H9 (cell line): Measurements from ENCODE around the gene ZBTB9. TPM values are rescaled to one million over a fixed set of nuclear protein-coding genes. Genes with fewer than 3 reads are reported as not detected.

Experiments
- DNase-seq: peaks from one replicate; pipeline ENCODE4 v3.0.0-alpha.2; 2017
- H2AFZ ChIP-seq: one replicate; pipeline ENCODE4 v1.6.1; 2013; ENCODE audit warnings: mild to moderate bottlenecking, low read length, control low read depth, moderate library complexity
- H2AK5ac ChIP-seq: 2 replicates; pipeline ENCODE4 v1.6.1; 2013; ENCODE audit warnings: low read length, control low read depth, mixed read lengths; ENCODE audit not compliant: insufficient read length
- H2BK120ac ChIP-seq: one replicate; pipeline ENCODE4 v1.6.1; 2013; ENCODE audit warnings: low read depth, mild to moderate bottlenecking, low read length, control low read depth, inconsistent platforms; ENCODE audit not compliant: poor library complexity, severe bottlenecking
- H2BK12ac ChIP-seq: 2 replicates; pipeline ENCODE4 v1.6.1; 2013; ENCODE audit warnings: low read length, control low read depth, mixed read lengths, low read depth; ENCODE audit not compliant: insufficient read length
- H2BK15ac ChIP-seq: 2 replicates; pipeline ENCODE4 v1.6.1; 2013; ENCODE audit warnings: low read depth, low read length, control low read depth
- H2BK20ac ChIP-seq: one replicate; pipeline ENCODE4 v1.6.1; 2013; ENCODE audit warnings: low read depth, mild to moderate bottlenecking, low read length, control low read depth, inconsistent platforms; ENCODE audit not compliant: poor library complexity, severe bottlenecking
- H2BK5ac ChIP-seq: 2 replicates; pipeline ENCODE4 v1.6.1; 2013; ENCODE audit warnings: low read length, control low read depth, mixed read lengths; ENCODE audit not compliant: insufficient read length
- H3K14ac ChIP-seq: 2 replicates; pipeline ENCODE4 v1.6.1; 2013; ENCODE audit warnings: low read length, control low read depth; ENCODE audit not compliant: insufficient read depth
- H3K18ac ChIP-seq: 2 replicates; pipeline ENCODE4 v1.6.1; 2013; ENCODE audit warnings: low read depth, mild to moderate bottlenecking, mixed read lengths, low read length, control low read depth; ENCODE audit not compliant: insufficient read length
- H3K23ac ChIP-seq: 2 replicates; pipeline ENCODE4 v1.6.1; 2013; ENCODE audit warnings: low read length, control low read depth, mixed read lengths, low read depth; ENCODE audit not compliant: insufficient read length
- H3K23me2 ChIP-seq: 2 replicates; pipeline ENCODE4 v1.6.1; 2013; ENCODE audit warnings: low read depth, mild to moderate bottlenecking, mixed read lengths, low read length, control low read depth; ENCODE audit not compliant: insufficient read length, poor library complexity, severe bottlenecking
- H3K27ac ChIP-seq: 2 replicates; pipeline ENCODE4 v1.5.1; 2013; ENCODE audit warnings: low read length, control low read depth, mixed read lengths, low read depth; ENCODE audit not compliant: insufficient read length
- H3K27me3 ChIP-seq: 2 replicates; pipeline ENCODE4 v1.6.1; 2013; ENCODE audit warnings: low read length, control low read depth, inconsistent platforms; ENCODE audit not compliant: insufficient read depth
- H3K4ac ChIP-seq: 2 replicates; pipeline ENCODE4 v1.6.1; 2013; ENCODE audit warnings: low read depth, mild to moderate bottlenecking, control low read depth, inconsistent platforms, low read length, moderate library complexity
- H3K4me1 ChIP-seq: 2 replicates; pipeline ENCODE4 v1.6.1; 2013; ENCODE audit warnings: low read length, control low read depth, inconsistent platforms; ENCODE audit not compliant: insufficient read depth
- H3K4me2 ChIP-seq: 2 replicates; pipeline ENCODE4 v1.6.1; 2013; ENCODE audit warnings: low read length, control low read depth, mixed read lengths; ENCODE audit not compliant: insufficient read length, insufficient read depth
- H3K56ac ChIP-seq: 2 replicates; pipeline ENCODE4 v1.6.1; 2013; ENCODE audit warnings: low read depth, mild to moderate bottlenecking, mixed read lengths, low read length, control low read depth; ENCODE audit not compliant: insufficient read length
- H3K79me1 ChIP-seq: 2 replicates; pipeline ENCODE4 v1.6.1; 2013; ENCODE audit warnings: low read depth, mild to moderate bottlenecking, moderate library complexity, low read length, control low read depth, inconsistent platforms; ENCODE audit not compliant: insufficient read depth, poor library complexity, severe bottlenecking
- H3K79me2 ChIP-seq: 2 replicates; pipeline ENCODE4 v1.6.1; 2013; ENCODE audit warnings: low read length, control low read depth, inconsistent platforms; ENCODE audit not compliant: insufficient read depth
- H3K9ac ChIP-seq: 2 replicates; pipeline ENCODE4 v1.6.1; 2013; ENCODE audit warnings: low read length, control low read depth, mixed read lengths; ENCODE audit not compliant: insufficient read length; ENCODE audit errors: extremely low read depth
- H3K9me3 ChIP-seq: one replicate; pipeline ENCODE4 v1.6.1; 2013; ENCODE audit warnings: low read depth, low read length, inconsistent platforms; ENCODE audit not compliant: control insufficient read depth
- H3T11ph ChIP-seq: one replicate; pipeline ENCODE4 v1.6.1; 2013; ENCODE audit warnings: mild to moderate bottlenecking, low read length, control low read depth, inconsistent platforms
- H4K20me1 ChIP-seq: one replicate; pipeline ENCODE4 v1.6.1; 2013; ENCODE audit not compliant: control insufficient read depth, insufficient read length, insufficient read depth
- H4K5ac ChIP-seq: 2 replicates; pipeline ENCODE4 v1.6.1; 2013; ENCODE audit warnings: low read depth, mild to moderate bottlenecking, mixed read lengths, low read length, control low read depth; ENCODE audit not compliant: insufficient read length
- H4K8ac ChIP-seq: replicated peaks from 2 replicates; pipeline ENCODE4 v1.6.1; 2013; ENCODE audit warnings: low read length, control low read depth, mixed read lengths, low read depth; ENCODE audit not compliant: insufficient read length
- H4K91ac ChIP-seq: 2 replicates; pipeline ENCODE4 v1.6.1; 2013; ENCODE audit warnings: low read depth, mild to moderate bottlenecking, moderate library complexity, mixed read lengths, low read length, control low read depth; ENCODE audit not compliant: insufficient read length
- H3K27ac Mint-ChIP-seq, 3 experiments: 2 replicates in 2 of 3; 3 replicates in 1 of 3; pipeline ENCODE4 v1.8.0; 2020 to 2021; ENCODE audit warnings: mixed read lengths in 3 of 3, mild to moderate bottlenecking in 1 of 3, moderate library complexity in 1 of 3
- H3K27me3 Mint-ChIP-seq: 2 replicates; pipeline ENCODE4 v1.8.0; 2021; ENCODE audit warnings: low read depth, mild to moderate bottlenecking, moderate library complexity, mixed read lengths
- H3K36me3 Mint-ChIP-seq, 3 experiments: 2 replicates in 2 of 3; 3 replicates in 1 of 3; pipeline ENCODE4 v1.8.0; 2020 to 2021; ENCODE audit warnings: low read depth in 3 of 3, mixed read lengths in 3 of 3; ENCODE audit not compliant: insufficient read depth in 1 of 3
- H3K4me1 Mint-ChIP-seq, 2 experiments: 2 replicates each; pipeline ENCODE4 v1.8.0; 2020; ENCODE audit warnings: mixed read lengths in 2 of 2
- H3K4me3 Mint-ChIP-seq, 2 experiments: 2 replicates in 1 of 2; 3 replicates in 1 of 2; pipeline ENCODE4 v1.8.0; 2020 to 2021; ENCODE audit warnings: mild to moderate bottlenecking in 2 of 2, mixed read lengths in 2 of 2, moderate library complexity in 1 of 2
- H3K9me3 Mint-ChIP-seq, 2 experiments: 2 replicates in 1 of 2; 3 replicates in 1 of 2; pipeline ENCODE4 v1.8.0; 2020; ENCODE audit warnings: mild to moderate bottlenecking in 2 of 2, mixed read lengths in 2 of 2, moderate library complexity in 1 of 2
- CTCF ChIP-seq: fragments of 200-600 bp; sonication (generic); conservative IDR thresholded peaks from 3 replicates; pipeline ENCODE4 v1.8.0; 2021; ENCODE audit warnings: antibody characterized with exemption, mild to moderate bottlenecking
- WGBS: extraction: QIAGEN DNeasy Blood & Tissue Kit; methylation state at CpG from one replicate; pipeline ENCODE4 v1.1.7; 2013; ENCODE audit warnings: missing lambda C conversion rate, low lambda C conversion rate, mixed read lengths; ENCODE audit not compliant: insufficient read length; ENCODE audit errors: extremely low coverage; 5-methylcytosine and 5-hydroxymethylcytosine counted together
- total RNA-seq: library from RNA; stranded (reverse); gene quantifications from 2 replicates; pipeline ENCODE4 v1.2.1, GENCODE V29; 2021

ZBTB9 gene
- total RNA-seq, 1 experiment from 2014 or later, result 53.1 TPM

- Histone ChIP-seq H3K79me2 (no peaks in the 10 kb centered on the region), H3K18ac (no peak overlapping the region), H3K9me3 (no peaks in the 10 kb centered on the region), H3K27me3 (no peaks in the 10 kb centered on the region), H3K9ac (no peak overlapping the region), H4K91ac (no peak overlapping the region), H2BK15ac (no peak overlapping the region), H3K56ac (no peak overlapping the region), H4K20me1 (peaks cover 3% of the 10 kb centered on the region), H3K23me2 (no peaks in the 10 kb centered on the region), H3K14ac (no peak overlapping the region), H3T11ph (no peak overlapping the region), H3K23ac (no peak overlapping the region), H3K4me2 (no peak overlapping the region), H2BK5ac (no peak overlapping the region), H4K8ac (no peak overlapping the region), H4K5ac (no peak overlapping the region), H3K27ac (no peak overlapping the region), H3K4me1 (no peaks in the 10 kb centered on the region), H2BK20ac (no peak overlapping the region), H2BK12ac (no peak overlapping the region), H2BK120ac (no peak overlapping the region), H3K4ac (no peak overlapping the region), H3K79me1 (no peaks in the 10 kb centered on the region), H2AK5ac (no peak overlapping the region), H2AFZ (no peak overlapping the region)
- H3K4me3 Mint-ChIP-seq, result no peak overlapping the region
- H3K9me3 Mint-ChIP-seq, result peaks cover 4 to 16% of the 10 kb centered on the region in 2 experiments; a peak in 4 of 5 replicates
- H3K27ac Mint-ChIP-seq, result no peak overlapping the region; a peak in 1 of 7 replicates
- peaks cover 4 to 7% of the 10 kb centered on the region in 2 experiments for H3K4me1 Mint-ChIP-seq
- no peak for DNase-seq
- no peaks in the 10 kb centered on the region; a peak in 2 of 7 replicates for H3K36me3 Mint-ChIP-seq
- no peak for TF ChIP-seq CTCF
- H3K27me3 Mint-ChIP-seq, result peaks cover 20% of the 10 kb centered on the region
- no CpG with 5 or more reads among the region's 7 CpGs for WGBS
These were observed 34.0 kb downstream of the ZBTB9 start for GRCh38 chr6:33488339-33488738.
